OCI-LY7 (cell line): ENCODE measurements around the gene TMEM164.

Source experiments
- EZH2phosphoT487 ChIP-seq: fragments of 200-600 bp; sonication (generic); IDR thresholded peaks from 2 replicates; pipeline ENCODE4 v1.6.1; 2018; ENCODE audit warnings: low read depth, borderline replicate concordance, mild to moderate bottlenecking, mixed run types, antibody characterized with exemption, low read length, moderate library complexity, mixed read lengths
- TF ChIP-seq, protein P1 (sequence below): fragments of 200-600 bp; sonication (generic); conservative IDR thresholded peaks from 2 replicates; pipeline ENCODE4 v1.5.1; 2014; ENCODE audit warnings: mild to moderate bottlenecking, antibody characterized with exemption, low read length, moderate library complexity, mixed read lengths

DNA sequence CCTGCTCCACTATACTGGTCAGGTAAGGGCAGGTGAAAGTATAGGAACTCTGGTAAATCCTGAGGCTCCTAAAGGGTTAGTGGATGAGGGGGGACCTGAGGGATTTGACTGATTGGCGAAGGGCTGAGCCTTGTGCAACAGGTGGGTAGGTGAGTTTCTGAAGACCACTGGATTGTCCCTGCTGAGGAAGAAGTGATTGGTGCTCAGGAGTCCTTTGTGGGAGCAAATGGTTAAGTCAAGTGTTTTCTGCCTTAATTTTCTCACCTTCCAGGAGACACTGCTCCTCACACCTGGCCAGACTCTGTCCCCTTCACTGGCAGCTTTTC, 158.4 kb downstream of the TMEM164 start:
- TF ChIP-seq, protein P1, sequence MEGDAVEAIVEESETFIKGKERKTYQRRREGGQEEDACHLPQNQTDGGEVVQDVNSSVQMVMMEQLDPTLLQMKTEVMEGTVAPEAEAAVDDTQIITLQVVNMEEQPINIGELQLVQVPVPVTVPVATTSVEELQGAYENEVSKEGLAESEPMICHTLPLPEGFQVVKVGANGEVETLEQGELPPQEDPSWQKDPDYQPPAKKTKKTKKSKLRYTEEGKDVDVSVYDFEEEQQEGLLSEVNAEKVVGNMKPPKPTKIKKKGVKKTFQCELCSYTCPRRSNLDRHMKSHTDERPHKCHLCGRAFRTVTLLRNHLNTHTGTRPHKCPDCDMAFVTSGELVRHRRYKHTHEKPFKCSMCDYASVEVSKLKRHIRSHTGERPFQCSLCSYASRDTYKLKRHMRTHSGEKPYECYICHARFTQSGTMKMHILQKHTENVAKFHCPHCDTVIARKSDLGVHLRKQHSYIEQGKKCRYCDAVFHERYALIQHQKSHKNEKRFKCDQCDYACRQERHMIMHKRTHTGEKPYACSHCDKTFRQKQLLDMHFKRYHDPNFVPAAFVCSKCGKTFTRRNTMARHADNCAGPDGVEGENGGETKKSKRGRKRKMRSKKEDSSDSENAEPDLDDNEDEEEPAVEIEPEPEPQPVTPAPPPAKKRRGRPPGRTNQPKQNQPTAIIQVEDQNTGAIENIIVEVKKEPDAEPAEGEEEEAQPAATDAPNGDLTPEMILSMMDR = no peak
- TF ChIP-seq EZH2phosphoT487 = no peak
